ENCODE measurements around the gene PRKG1.

The PRKG1 gene

DNA sequence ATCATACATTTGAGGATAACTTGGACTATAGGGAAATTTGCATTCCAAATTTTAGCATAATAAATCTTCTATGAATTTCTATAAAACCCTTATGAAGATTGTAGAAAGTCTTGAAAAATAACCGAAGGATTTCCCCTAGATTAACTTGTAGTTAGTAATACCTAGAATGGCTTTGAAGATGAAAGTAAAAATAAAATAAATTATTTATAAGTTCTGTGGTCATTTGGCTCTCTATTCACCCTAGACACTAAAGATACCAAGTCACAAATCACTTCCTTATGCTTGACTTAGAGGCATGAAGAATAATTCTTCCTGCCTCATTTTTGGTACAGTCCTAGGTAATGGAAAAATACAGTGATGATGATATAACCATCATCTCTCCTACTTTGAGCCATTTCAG lies 545.8 kb downstream of the PRKG1 start:
- no peak for FAIRE-seq

DNA sequence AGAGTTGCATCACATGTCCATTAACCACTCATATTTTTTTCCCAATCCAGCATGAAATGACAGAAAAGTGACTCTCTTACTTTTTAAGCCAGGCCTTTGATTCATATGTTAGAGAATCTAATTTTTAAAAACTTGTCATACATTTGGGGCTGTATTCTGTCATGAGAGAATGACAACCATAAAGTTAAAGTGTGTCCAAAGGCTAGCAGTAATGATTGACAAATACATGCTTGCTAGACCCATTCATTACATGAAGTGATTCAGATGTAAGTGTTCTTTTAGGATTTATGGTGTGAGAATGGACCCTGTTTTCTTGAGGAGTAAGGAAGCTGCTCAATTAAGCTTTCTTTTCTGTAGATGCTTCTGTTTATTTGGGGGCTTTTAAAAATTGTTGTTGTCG lies 549.7 kb downstream of the PRKG1 start:
- FAIRE-seq: no peak

GRCh38 chr10:51629934-51630639 lies 555.8 kb downstream of the PRKG1 start:
- FAIRE-seq: no peak

DNA sequence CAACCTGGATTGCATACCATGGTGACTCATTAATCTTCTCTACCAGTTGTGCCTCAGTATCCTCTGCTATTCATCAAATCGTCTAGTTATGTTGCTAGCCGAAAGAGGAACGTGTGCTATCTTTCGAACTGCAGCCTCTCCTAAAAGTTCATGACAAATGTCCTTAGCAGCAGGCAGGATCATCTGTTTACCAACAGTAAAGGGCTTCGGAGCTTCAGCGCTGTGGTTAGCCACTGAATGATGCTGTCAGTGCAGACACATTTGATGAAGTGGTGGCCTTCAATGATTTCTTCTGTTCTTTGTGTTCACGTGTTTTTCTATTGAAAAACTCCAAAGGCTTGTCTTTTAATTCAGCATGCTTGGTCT lies 556.3 kb downstream of the PRKG1 start:
- no peak for FAIRE-seq

DNA sequence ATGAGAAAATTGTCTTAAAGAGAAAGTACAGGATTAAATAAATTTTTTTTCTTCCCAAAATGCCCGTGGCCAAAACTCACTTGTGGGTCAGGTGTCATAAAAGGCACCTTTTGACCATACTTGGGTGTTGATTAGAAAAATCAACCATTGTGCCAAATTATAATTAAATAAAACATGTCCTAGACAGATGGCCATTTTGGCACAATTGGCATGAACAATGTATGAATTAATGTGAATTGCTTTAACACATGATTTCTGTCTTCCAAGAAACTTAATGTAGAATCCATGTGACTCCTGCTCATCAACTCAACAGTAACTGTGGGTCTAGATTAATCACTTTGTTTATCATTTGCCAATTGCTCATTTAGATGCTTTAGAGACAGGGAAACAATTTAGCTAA lies 561.1 kb downstream of the PRKG1 start:
- no peak for FAIRE-seq

DNA sequence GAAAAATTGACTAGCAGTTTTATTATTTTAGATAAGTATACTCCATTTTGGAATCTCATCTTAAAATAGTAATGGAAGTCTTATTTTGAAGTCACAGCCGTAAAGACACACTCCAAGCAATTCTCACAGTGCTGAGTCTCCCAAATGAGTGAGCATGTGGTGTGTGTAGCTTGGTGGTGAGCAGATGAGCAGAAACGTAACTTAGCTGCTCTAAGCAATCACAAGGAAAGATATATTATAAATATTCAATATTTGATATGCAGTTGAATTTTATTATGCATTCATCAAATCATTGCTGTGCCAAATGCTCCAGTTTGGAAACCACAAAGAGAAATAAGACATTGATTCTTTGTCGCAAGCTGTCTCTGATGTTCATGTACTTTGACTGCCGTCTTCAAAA lies 563.9 kb downstream of the PRKG1 start:
- no peak for FAIRE-seq

- FAIRE-seq: no peak
These were observed 564.5 kb downstream of the PRKG1 start for GRCh38 chr10:51638737-51639136.

DNA sequence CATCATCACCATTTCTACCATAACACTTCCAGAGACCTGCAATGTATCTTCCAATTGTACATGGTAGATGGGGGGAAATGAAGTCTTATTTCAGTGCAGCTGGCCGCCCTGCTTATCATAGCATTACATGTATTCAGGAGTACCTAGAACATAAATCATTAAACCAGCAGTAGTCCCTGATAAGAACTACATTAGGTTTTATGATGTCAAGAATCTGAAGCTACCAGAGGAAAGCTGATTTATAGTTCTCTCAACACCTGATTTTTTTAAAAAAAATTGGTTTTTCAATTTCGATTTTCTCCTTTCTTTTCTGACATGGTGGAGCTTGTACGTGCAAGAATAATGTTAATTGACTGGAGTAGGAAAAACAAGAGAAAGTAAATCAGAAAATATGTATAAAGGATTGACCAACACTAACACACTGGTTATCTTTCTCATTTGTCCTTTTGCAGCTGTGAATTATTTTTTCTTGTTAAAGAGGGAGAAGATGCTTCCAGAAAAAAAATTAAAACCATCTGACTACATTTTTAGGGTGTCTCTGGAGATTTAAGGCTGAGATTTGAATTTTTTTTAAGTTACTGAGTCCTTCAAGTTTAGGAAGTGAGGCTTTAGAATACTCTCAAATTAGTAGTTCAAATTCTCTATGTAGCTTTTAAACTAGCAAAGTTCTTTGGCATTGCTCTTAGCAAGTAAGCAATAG lies 566.0 kb downstream of the PRKG1 start:
- no peak for FAIRE-seq

- no peak for FAIRE-seq
These were observed 568.3 kb downstream of the PRKG1 start for GRCh38 chr10:51642581-51642980.

GRCh38 chr10:51643734-51644133 lies 569.4 kb downstream of the PRKG1 start:
- FAIRE-seq: no peak

- no peak for FAIRE-seq
These were observed 574.8 kb downstream of the PRKG1 start for GRCh38 chr10:51649064-51649463.

DNA sequence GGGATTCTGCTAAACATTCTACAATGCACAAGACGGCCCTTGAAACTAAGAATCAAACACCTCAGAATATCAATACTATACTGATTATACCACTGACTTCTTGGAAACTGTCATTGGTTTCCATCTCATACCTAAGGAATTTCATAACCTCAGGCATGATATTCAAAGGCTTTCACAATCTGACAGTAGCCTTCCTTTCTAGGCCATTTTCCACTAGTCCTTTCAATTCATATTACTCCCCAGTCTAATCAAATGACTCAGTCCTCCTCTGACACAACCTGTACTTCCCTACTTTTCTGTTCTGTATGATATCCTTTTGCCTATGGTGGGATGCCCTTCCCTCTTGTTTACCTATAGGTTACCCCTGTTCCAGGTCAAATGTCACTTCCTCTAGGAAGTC lies 576.8 kb downstream of the PRKG1 start:
- FAIRE-seq: no peak

DNA sequence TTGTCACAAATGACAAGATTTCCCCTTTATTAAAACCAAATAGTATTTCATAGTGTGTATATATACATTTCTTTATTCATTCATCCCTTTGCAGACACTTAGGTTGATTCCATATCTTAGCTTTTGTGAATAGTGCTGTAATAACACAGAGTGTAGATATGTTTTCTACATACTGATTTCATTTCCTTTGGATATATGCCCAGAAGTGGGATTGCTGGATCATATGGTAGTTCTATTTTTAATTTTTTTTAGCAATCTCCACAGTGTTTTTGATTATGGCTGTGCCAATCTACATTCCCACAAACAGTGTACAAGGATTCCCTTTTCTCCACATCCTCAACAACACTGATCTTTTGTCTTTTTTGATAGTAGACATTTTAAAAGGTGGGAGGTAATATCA lies 578.7 kb downstream of the PRKG1 start:
- no peak for FAIRE-seq

DNA sequence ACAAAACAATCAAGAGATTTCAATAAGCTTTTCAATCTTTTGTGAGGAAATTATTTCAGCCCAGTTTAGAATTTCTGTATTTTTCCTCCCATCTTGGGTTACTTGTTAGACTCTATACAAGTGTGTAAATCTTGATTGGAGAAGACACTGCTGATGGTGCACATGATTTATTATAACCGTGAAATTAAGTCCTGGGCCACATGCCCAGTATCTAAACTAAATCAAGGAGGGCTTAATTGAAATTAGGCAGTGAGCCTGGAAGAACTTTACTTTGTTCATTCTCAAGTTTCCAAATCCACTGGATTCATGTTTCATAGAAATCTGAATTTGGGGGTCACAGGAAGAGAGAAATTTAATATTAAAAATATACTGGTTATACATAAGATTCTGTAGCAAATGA lies 580.6 kb downstream of the PRKG1 start:
- FAIRE-seq: no peak

- no peak for FAIRE-seq
These were observed 582.2 kb downstream of the PRKG1 start for GRCh38 chr10:51656503-51656902.

DNA sequence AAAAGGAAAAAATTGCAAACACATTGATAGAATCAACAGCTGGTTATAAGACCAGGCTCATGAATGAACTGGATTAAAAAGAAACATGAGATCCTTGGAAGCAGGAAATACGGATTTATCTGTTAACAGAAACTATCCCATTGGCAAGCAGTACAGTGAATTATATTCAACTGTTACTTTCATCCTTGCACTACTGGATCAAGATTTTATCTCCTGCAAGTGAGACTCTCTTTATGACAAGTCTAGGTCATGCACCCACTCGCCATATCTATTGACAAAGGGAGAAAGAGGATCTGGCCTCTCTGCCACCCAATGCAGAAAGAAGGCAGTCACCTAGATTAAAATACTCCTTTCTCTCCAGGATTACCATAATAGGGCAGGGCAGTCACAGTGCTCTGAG lies 583.7 kb downstream of the PRKG1 start:
- no peak for FAIRE-seq

DNA sequence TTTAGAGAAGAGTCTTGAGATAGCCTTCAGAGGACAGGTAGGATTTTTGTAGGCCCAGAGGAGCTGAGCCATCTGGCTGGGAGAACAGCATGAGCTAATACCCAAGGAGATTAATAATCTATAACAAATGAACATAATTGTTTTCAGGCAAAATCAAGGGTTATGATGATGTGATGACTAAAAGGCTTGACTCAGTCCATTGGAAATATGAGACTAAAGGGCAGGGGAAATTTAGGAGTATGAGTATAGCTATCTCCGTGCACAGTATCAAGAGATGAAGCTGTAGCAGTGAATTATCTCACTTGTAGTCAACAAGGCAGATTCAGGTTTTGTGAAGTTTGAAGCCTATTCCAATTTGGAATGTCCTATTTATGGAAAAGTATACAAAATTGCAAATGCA lies 585.1 kb downstream of the PRKG1 start:
- no peak for FAIRE-seq

DNA sequence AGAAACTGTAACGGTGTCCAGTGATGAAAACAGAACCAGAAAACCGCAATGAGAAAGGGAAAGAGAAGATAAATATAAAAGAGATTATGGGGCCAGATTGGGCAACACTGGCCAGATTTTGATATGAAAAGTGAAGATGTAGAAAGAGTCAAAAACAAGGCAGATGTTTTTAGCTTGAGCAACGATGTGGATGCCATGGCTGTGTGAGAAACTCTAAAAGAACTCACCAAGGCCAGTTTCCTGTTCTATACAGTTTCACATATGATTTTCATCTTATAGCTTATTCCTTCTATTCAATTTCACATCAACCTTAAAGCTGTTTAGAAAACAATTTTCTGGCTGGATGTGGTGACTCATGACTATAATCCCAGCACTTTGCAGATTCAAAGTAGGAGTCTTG lies 588.8 kb downstream of the PRKG1 start:
- no peak for FAIRE-seq

DNA sequence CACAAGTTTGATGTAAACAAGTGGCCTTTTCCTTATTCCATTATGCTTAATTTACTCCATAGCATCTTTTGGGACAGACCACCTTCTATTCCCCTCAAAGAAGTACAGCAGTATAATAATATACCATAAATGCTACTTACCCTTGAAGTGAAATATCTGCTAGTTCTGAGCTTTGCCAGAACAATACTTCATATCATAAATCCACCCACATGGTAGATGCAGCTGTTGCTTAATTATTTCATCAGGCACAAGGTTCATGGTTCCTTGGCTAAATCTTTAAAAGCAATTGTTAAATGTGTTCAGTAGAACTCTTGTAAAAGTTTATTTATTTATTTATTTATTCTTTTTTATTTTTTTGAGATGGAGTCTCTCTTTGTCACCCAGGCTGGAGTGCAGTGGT lies 592.2 kb downstream of the PRKG1 start:
- FAIRE-seq: no peak

DNA sequence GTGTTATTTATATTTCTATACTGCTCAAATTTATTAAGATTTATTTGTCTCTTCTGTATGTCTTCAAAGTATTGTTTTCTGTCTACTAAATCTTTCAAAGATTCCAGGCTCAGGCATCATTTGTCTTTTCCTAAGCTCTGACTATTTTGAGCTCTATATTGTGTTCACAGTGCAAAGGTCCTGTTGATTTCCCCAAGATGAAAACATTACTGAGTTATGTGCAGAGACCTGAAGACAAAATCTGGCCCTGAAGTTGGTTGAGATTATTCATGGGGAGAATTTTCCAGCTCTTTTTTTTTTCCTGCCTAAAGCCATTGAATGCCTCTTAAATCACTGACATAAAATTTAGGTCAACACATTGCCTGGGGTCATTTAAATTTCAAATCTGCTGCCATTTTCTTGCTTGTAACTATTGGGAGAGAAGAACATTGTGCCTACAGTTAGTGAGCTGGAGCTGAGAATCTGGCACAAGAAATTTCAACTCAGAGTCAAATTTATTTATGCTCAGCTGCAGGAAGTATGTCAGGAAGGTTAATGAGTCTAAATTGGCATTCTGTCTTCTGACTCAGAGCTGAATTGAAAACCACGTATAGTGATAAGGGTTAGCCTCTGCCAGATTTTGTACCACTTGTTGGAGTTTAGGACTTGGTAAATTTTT lies 593.5 kb downstream of the PRKG1 start:
- FAIRE-seq: no peak

- no peak for FAIRE-seq
These were observed 594.0 kb downstream of the PRKG1 start for GRCh38 chr10:51668336-51668689.

GRCh38 chr10:51669041-51669440 lies 594.8 kb downstream of the PRKG1 start:
- FAIRE-seq: no peak

DNA sequence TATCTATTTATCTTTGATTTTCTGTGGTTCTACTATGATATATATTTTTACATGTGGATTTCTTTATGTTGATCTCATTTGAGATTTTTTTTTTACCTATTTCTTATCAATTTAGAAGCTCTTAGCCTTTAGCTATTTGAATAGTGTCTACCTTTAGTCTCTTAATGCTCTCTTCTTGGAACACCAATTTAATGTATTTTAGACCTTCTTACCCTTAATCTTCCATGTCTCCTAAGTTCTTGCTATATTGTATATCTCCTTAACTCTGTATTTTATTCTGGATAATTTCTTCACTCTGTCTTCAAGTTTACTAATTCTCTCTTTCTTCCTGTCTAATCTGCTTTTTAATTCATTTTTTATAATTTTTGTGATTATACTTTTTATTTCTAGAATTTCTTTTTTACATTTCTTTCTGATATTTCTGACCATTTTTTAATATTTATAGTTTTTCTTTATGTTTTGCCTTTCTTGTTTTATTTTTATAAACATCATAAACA lies 597.8 kb downstream of the PRKG1 start:
- peak; percentile 82 for FAIRE-seq

DNA sequence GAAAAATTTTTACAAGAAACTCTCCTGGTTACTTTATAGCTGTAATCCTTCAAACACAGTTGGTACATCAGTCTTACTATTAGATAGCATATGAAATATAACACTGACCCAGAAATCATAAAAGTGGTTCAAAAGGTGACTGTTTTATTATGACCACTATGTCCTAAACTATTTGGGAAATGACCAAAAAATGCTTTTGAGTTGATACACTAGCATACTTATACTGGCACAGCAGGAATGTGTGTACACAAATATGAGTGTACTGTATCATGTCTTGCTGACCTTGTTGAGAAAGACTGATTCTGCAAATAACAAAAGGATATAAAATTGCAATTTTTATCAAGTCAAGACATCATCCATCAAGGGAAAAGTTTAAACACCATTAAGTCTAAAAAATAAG lies 600.8 kb downstream of the PRKG1 start:
- FAIRE-seq: no peak
